ENCODE results near the gene MAP3K5.

The MAP3K5 gene

DNA sequence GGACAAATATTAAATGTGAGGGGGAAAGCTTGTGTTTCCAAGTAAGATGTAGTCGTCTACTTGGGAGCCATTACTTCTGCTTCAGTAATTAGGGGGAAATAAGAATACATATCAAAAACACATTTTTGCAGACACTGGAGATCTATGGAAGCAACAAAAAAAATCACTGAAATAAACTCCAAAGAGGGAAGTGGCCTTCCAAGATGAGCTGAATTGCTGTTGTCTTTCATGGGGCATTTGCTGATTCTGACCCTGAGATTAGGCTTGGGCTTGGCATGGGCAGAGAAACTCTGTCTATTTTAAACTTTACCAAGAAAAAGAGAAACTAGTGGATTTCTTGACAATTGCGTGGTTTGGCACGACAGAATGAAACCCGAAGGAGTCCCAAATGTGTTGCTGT, 120.1 kb downstream of the MAP3K5 start:
- DNase-seq, result no peak

DNA sequence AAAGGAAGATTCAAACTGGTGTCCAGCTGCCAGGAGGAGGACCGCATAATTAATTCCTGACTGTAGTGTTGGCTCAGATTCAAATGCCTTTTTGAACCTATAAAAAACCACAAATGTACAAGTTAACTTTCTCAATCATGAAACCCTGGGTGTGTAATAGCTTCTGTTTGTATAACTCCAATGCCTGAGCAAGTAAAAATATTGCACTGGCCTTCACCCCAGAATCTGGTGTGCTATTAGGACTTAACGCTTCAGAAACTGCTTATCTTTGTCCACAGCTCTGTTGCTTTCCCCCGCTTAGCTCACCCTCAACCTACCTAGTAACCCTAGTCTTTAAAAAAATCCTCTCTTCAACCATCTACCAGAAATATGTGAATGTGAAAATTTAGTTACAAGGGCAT, 123.0 kb downstream of the MAP3K5 start:
- no peak for DNase-seq

- no peak for DNase-seq
These were observed 123.7 kb downstream of the MAP3K5 start for GRCh38 chr6:136668571-136668970.

GRCh38 chr6:136666041-136666440, 126.2 kb downstream of the MAP3K5 start:
- DNase-seq, result no peak

- no peak for DNase-seq
These were observed 129.7 kb downstream of the MAP3K5 start for GRCh38 chr6:136662347-136663237.

- DNase-seq, result no peak
These were observed 131.6 kb downstream of the MAP3K5 start for GRCh38 chr6:136660727-136661126.

GRCh38 chr6:136659991-136660499, 132.2 kb downstream of the MAP3K5 start:
- no peak for DNase-seq

GRCh38 chr6:136658711-136659110, 133.6 kb downstream of the MAP3K5 start:
- no peak for DNase-seq

GRCh38 chr6:136657666-136658065, 134.6 kb downstream of the MAP3K5 start:
- DNase-seq, result no peak

DNA sequence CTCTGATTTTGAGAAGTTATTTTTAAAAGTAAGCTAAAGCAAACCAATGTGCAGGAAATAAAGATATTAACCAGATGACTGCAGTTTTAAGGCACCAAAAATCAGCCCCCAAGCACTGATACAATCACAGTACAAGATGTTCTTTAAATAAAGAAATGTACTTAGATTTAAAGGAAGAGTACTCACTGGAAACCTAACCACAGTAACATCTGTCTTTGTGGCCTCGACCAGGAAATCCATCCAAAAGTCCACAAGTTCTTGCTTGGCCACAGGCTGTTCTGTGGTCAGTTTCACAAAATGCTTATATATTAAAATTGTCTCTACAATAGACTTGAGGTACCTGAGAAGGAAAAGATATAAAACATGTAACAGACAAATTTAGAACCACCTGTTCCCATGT, 136.2 kb downstream of the MAP3K5 start:
- DNase-seq, result no peak

DNA sequence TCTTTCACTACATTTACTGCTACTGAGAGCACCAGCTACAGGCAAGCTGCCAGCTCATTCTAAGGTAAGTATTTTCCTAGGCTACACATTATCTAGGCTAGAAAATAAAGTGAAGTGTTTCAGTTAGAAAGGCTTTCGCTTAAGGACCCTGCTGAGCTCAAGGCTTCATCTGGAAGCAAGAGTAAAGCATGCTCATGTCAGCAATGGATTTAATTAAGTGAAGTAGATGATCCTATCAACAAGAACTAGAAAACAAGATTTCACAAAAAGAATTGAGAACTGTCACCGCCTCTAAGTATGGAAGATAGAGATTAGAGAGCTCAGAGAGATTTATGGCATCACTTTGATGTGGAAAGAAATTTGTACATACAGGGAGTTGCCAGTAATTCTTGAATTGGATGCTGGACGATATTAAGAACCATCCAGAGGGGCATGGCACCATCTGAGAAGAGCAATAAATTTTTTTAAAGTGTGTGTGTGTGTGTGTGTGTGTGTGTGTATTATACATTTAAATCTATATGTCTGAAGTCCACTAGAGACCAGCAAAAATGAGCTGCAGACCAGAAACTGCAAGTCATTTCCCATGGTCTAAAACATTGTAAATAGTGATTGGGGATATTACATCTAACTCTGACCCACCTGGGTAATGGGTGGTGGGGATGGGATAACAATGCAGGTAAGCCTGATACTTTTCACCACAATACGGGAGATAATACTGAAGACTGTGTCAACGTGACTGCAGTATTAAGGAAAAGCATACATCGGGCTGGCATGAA, 136.8 kb downstream of the MAP3K5 start:
- no peak for DNase-seq

GRCh38 chr6:136654086-136654485, 138.2 kb downstream of the MAP3K5 start:
- no peak for DNase-seq

GRCh38 chr6:136652656-136653055, 139.6 kb downstream of the MAP3K5 start:
- no peak for DNase-seq

GRCh38 chr6:136651982-136652381, 140.3 kb downstream of the MAP3K5 start:
- no peak for DNase-seq

DNA sequence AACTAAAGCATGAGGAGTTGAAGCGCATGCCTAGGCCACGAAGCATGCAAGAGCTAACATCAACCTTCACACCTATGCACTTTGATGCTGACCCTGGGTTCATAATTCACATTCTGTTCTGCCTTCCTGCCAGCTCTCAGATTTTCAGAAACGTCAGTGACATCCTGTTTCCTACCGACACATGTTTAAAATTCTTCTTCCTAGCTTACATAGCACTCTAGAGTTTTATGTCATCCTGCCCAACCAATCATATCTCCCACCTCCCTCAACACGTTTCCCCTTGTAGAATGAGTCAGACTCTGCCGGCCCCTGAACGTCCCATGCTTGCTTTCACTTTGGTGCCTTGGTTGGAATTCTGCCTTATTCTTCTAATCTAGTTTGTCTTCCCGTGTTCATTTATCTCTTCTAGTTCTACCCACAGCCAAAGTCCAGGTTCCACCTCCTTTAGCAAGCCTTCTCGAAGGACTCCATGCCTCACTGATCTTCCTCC, 144.9 kb downstream of the MAP3K5 start:
- peak in 3 of 5 experiments; percentile 2 to 80 (median 65) for DNase-seq

DNA sequence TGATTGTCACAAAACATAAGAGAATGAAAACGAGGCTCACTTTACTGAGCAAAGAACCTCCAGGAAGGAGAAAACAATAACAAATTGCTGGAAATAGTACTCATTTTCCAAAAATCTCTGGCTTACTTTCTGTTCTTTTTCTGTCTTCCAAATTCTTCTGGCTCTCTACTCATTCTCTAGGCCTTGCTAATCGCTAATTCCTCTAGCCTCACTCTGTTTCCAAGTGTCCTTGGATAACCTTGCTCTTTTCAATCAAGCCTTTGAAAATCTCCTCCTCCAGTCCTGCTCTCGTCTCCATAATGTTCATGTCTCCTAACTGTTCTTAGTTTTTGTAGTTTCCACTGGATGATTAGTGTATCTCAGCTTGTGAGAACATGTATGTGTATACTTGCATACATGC, 145.9 kb downstream of the MAP3K5 start:
- no peak for DNase-seq

GRCh38 chr6:136644597-136644952, 147.7 kb downstream of the MAP3K5 start:
- DNase-seq, result no peak

GRCh38 chr6:136643850-136644596, 148.3 kb downstream of the MAP3K5 start:
- peak; percentile 51 to 72 (median 65) for DNase-seq

DNA sequence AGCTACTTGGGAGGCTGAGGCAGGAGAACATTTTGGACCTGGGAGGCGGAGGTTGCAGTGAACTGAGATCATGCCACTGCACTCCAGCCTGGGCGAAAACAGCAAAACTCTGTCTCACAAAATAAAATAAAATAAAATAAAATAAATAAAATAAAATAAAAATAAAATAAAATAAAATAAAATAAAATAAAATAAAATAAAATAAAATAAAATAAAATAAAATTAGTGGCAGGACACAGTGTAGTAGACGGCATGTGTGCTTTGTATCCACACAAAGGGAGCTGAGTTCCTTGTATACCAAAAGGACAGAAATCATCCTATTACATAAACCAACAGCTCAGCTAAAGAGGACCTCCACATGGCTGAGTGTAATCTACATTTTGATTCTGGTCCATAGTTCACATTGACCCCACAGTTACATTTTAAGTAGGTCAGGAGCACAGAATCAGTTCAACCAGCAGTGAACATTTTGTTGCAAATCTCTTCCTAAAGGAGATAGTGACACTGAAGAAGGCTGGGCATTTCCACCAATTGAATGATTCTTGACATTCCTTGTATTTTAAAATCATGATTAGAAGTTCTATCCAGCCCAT, 150.3 kb downstream of the MAP3K5 start:
- DNase-seq, result no peak

DNA sequence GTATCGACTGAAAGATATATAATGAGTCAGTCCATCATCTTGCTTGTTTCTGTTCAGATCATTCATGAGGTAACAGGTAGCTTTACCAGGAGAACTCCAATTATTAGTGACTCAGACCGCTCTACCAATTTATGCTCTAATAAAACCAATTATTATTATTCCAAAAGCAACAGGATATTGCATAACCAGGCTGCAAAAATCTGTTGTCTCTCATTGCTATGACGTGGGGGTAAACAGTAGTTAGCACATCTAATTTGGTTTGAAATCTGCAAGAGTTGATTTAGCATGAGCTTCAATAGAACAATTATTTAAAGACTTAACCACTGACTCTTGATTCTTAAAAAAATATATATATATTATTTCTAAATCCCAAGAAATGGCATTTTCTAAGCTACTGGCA, 151.1 kb downstream of the MAP3K5 start:
- no peak for DNase-seq

GRCh38 chr6:136640132-136640915, 152.0 kb downstream of the MAP3K5 start:
- DNase-seq, result no peak

DNA sequence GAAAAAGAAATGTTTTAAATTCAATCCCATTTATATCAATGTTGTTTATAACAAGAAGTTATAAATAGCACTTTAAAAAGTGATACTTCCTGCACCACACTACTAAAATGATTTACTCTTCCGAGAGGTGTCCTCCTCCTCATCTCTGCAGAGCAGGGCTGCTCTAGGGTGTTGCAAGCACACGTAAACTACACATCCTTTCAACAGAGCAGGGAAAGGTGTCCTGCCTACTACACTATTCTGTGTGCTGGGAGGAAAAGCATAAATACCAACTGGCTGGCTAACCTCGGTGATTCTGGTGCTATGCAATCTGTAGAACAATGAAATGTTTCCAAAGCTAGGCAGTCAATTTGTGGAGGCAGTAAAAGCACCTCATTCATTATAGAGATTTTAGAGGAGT, 152.6 kb downstream of the MAP3K5 start:
- no peak for DNase-seq
